Upper lobe of left lung (tissue), 4 donors: ENCODE measurements around the gene SLC27A4.

ENCODE experiments used
- EP300 ChIP-seq, 4 donors: sonication (generic); formaldehyde crosslinking; IDR thresholded peaks; one replicate each; pipeline ENCODE4 v1.5.1; 2017; ENCODE audit warnings: antibody characterized with exemption in 4 of 4, control low read depth in 2 of 4
- POLR2A ChIP-seq, 4 donors: fragments of 450-650 bp; IDR thresholded peaks; one replicate each; pipeline ENCODE4 v1.5.1; 2016 to 2017; ENCODE audit warnings: antibody characterized with exemption in 4 of 4, mild to moderate bottlenecking in 2 of 4
- TF ChIP-seq, protein P1 (sequence below), 6 experiments: fragments of 450-650 bp in 4 of 6; fragments of 200-600 bp in 2 of 6; sonication (generic) in 2 of 6; IDR thresholded peaks; one replicate each; pipeline ENCODE4 v1.5.1; 2016 to 2019; ENCODE audit warnings: antibody characterized with exemption in 6 of 6

DNA sequence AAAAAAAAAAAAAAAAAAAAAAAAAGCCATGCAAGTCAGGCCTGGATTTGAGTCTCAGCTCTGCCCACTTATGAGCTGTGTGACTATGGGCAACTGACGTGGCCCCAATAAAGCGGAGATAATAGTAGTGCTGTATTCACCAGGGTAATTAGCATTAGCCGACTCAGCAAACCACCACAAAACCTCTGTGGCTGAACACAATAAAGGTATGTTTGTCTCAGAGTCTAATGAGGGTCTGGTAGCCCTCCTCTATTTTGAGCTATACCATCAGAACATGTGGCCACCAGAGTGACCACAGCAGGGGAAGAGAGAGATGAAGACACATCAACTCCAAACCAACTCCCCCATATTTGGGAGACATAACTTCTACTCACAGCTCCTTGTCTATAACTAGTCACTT is 48.3 kb upstream of the SLC27A4 start:
- TF ChIP-seq, protein P1, sequence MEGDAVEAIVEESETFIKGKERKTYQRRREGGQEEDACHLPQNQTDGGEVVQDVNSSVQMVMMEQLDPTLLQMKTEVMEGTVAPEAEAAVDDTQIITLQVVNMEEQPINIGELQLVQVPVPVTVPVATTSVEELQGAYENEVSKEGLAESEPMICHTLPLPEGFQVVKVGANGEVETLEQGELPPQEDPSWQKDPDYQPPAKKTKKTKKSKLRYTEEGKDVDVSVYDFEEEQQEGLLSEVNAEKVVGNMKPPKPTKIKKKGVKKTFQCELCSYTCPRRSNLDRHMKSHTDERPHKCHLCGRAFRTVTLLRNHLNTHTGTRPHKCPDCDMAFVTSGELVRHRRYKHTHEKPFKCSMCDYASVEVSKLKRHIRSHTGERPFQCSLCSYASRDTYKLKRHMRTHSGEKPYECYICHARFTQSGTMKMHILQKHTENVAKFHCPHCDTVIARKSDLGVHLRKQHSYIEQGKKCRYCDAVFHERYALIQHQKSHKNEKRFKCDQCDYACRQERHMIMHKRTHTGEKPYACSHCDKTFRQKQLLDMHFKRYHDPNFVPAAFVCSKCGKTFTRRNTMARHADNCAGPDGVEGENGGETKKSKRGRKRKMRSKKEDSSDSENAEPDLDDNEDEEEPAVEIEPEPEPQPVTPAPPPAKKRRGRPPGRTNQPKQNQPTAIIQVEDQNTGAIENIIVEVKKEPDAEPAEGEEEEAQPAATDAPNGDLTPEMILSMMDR (IDR thresholded peaks at IDR 0.05): no peak
- TF ChIP-seq POLR2A (IDR thresholded peaks at IDR 0.05): no peak
- TF ChIP-seq EP300 (IDR thresholded peaks at IDR 0.05): no peak
